GM23338 (cell line): ENCODE results near the gene LIME1. TPM values are rescaled to one million over a fixed set of nuclear protein-coding genes. Genes with fewer than 3 reads are reported as not detected.

Experiments
- ATAC-seq: fragments of 200-7000 bp; cut with Tn5 transposase; 3 replicates; pipeline ENCODE4 v1.9.1; 2020
- DNase-seq: peaks from one replicate; pipeline ENCODE4 v3.0.0-alpha.2; 2015; ENCODE audit warnings: low spot score
- H2AFZ ChIP-seq: fragments of 200-600 bp; sonication (generic); 2 replicates; pipeline ENCODE4 v1.8.0; 2016; ENCODE audit warnings: antibody characterized with exemption, mild to moderate bottlenecking, moderate library complexity
- H3F3A ChIP-seq: fragments of 200-600 bp; sonication (generic); replicated peaks from 2 replicates; pipeline ENCODE4 v1.8.0; 2017; ENCODE audit warnings: antibody characterized with exemption, mixed run types, low read depth
- H3K27ac ChIP-seq: fragments of 200-600 bp; sonication (generic); 2 replicates; pipeline ENCODE4 v1.6.1; 2016; ENCODE audit warnings: low read depth
- H3K27me3 ChIP-seq: fragments of 200-600 bp; sonication (generic); 2 replicates; pipeline ENCODE4 v1.8.0; 2016; ENCODE audit warnings: mild to moderate bottlenecking, mixed run types, moderate library complexity; ENCODE audit not compliant: insufficient read depth
- H3K36me3 ChIP-seq: fragments of 200-600 bp; sonication (generic); 2 replicates; pipeline ENCODE4 v1.8.0; 2016; ENCODE audit warnings: mild to moderate bottlenecking; ENCODE audit not compliant: insufficient read depth
- H3K4me1 ChIP-seq: fragments of 200-600 bp; sonication (generic); 2 replicates; pipeline ENCODE4 v1.8.0; 2016; ENCODE audit warnings: mild to moderate bottlenecking, moderate library complexity; ENCODE audit not compliant: insufficient read depth
- H3K4me2 ChIP-seq: fragments of 200-600 bp; sonication (generic); 2 replicates; pipeline ENCODE4 v1.7.1; 2017; ENCODE audit warnings: mixed run types
- H3K4me3 ChIP-seq: fragments of 200-600 bp; sonication (generic); 2 replicates; pipeline ENCODE4 v1.6.1; 2016; ENCODE audit warnings: mixed run types
- H3K79me2 ChIP-seq: fragments of 200-600 bp; sonication (generic); replicated peaks from 2 replicates; pipeline ENCODE4 v1.8.0; 2017; ENCODE audit warnings: mild to moderate bottlenecking; ENCODE audit not compliant: insufficient read depth
- H3K9me2 ChIP-seq: fragments of 200-600 bp; sonication (generic); 2 replicates; pipeline ENCODE4 v1.8.0; 2017; ENCODE audit not compliant: insufficient read depth
- H4K20me1 ChIP-seq: fragments of 200-600 bp; sonication (generic); replicated peaks from 2 replicates; pipeline ENCODE4 v1.8.0; 2017; ENCODE audit warnings: mild to moderate bottlenecking; ENCODE audit not compliant: insufficient read depth
- H3K27ac Mint-ChIP-seq: 2 replicates; pipeline ENCODE4 v1.8.0; 2020; ENCODE audit warnings: inconsistent platforms, mild to moderate bottlenecking, moderate library complexity, mixed read lengths
- H3K27me3 Mint-ChIP-seq: 3 replicates; pipeline ENCODE4 v1.8.0; 2022; ENCODE audit warnings: low read depth, mild to moderate bottlenecking, moderate library complexity, mixed read lengths, inconsistent platforms; ENCODE audit not compliant: insufficient read depth, poor library complexity
- H3K36me3 Mint-ChIP-seq: 3 replicates; pipeline ENCODE4 v1.8.0; 2021; ENCODE audit warnings: low read depth, mild to moderate bottlenecking, inconsistent platforms, moderate library complexity, mixed read lengths
- H3K4me1 Mint-ChIP-seq: 3 replicates; pipeline ENCODE4 v1.8.0; 2020; ENCODE audit warnings: mild to moderate bottlenecking, inconsistent platforms, mixed read lengths
- H3K4me3 Mint-ChIP-seq: 3 replicates; pipeline ENCODE4 v1.8.0; 2021; ENCODE audit warnings: moderate library complexity, mild to moderate bottlenecking, inconsistent platforms, mixed read lengths
- H3K9me3 Mint-ChIP-seq: 3 replicates; pipeline ENCODE4 v1.8.0; 2020; ENCODE audit warnings: moderate library complexity, mild to moderate bottlenecking, inconsistent platforms, mixed read lengths
- CREB1 ChIP-seq: fragments of 250-450 bp; sonication (Bioruptor Pico); IDR thresholded peaks from 2 replicates; pipeline ENCODE4 v1.5.0; 2020; ENCODE audit warnings: low read depth, mild to moderate bottlenecking, moderate library complexity
- CTCF ChIP-seq, 2 experiments: fragments of 200-600 bp in 1 of 2; sonication (generic) in 1 of 2; conservative IDR thresholded peaks; 2 replicates each; pipeline versions ENCODE4 v1.5.1 to v1.6.1; 2016 to 2017; ENCODE audit warnings: antibody characterized with exemption in 2 of 2, low read depth in 2 of 2, mild to moderate bottlenecking in 2 of 2, moderate library complexity in 1 of 2
- ETS1 ChIP-seq: IDR thresholded peaks from 2 replicates; pipeline ENCODE4 v1.6.1; 2016; ENCODE audit warnings: antibody characterized with exemption
- EZH2 ChIP-seq: fragments of 200-600 bp; sonication (generic); IDR thresholded peaks from one replicate; pipeline ENCODE4 v1.8.0; 2017; ENCODE audit warnings: antibody characterized with exemption, mild to moderate bottlenecking, low read depth; ENCODE audit not compliant: unreplicated experiment
- EZH2phosphoT487 ChIP-seq: fragments of 200-600 bp; sonication (generic); IDR thresholded peaks from one replicate; pipeline ENCODE4 v1.8.1; 2018; ENCODE audit warnings: antibody characterized with exemption; ENCODE audit not compliant: unreplicated experiment
- NANOG ChIP-seq: IDR thresholded peaks from 2 replicates; pipeline ENCODE4 v1.6.1; 2016; ENCODE audit warnings: antibody characterized with exemption, borderline replicate concordance
- REST ChIP-seq: IDR thresholded peaks from one replicate; pipeline ENCODE4 v1.6.1; 2018; ENCODE audit warnings: antibody characterized with exemption; ENCODE audit not compliant: unreplicated experiment
- STAT1 ChIP-seq: IDR thresholded peaks from one replicate; pipeline ENCODE4 v1.6.1; 2016; ENCODE audit warnings: antibody characterized with exemption; ENCODE audit not compliant: unreplicated experiment
- ZNF331 ChIP-seq: fragments of 250-450 bp; sonication (Bioruptor Pico); IDR thresholded peaks from 2 replicates; pipeline ENCODE4 v1.5.0; 2020; ENCODE audit warnings: low read depth, mild to moderate bottlenecking, moderate library complexity
- ZNF462 ChIP-seq: fragments of 250-450 bp; sonication (Bioruptor Pico); IDR thresholded peaks from 2 replicates; pipeline ENCODE4 v1.5.0; 2020; ENCODE audit warnings: mild to moderate bottlenecking, moderate library complexity
- polyA plus RNA-seq: library from polyadenylated mRNA; unstranded; fragments of >200 nt; fragmentation: Nextera tagmentation; extraction: Ambion mirVana; gene quantifications from 2 replicates; pipeline ENCODE4 v1.2.1, GENCODE V29; 2016
- total RNA-seq: library from RNA; depleted of rRNA; stranded (reverse); fragments of >200 nt; shearing (Covaris generic); gene quantifications from 2 replicates; pipeline ENCODE4 v1.2.3, GENCODE V29; 2014

The LIME1 gene
- total and polyA plus RNA-seq, 2 experiments from 2014 or later, result 4.7 to 12.2 TPM

- TF ChIP-seq EZH2 (no peak), REST (no peak)
Observed at GRCh38 chr20:63701051-63701328, 35.5 kb upstream of the LIME1 start (continued).

- no peak overlapping the region for H3K27ac ChIP-seq
- no peaks in the 10 kb centered on the region for H3K27me3 ChIP-seq
- H3K4me1 Mint-ChIP-seq, result peaks cover 5% of the 10 kb centered on the region
- peaks cover 6% of the 10 kb centered on the region; the same call in 1 of the 2 replicates for H3F3A ChIP-seq
- no peak overlapping the region for H3K4me3 ChIP-seq
- ATAC-seq (no peak), DNase-seq (no peak)
- H3K9me2 ChIP-seq, result no peaks in the 10 kb centered on the region
- no peak overlapping the region for H3K4me2 ChIP-seq
- no peak overlapping the region for H3K4me3 Mint-ChIP-seq
- H3K79me2 ChIP-seq, result peaks cover 3% of the 10 kb centered on the region
- no peaks in the 10 kb centered on the region; the same call in 1 of the 2 replicates for H3K4me1 ChIP-seq
- peaks cover 9% of the 10 kb centered on the region for H4K20me1 ChIP-seq
- no peak overlapping the region for H3K27ac Mint-ChIP-seq
- H3K36me3 Mint-ChIP-seq, result peaks cover 10% of the 10 kb centered on the region
- peaks cover 13% of the 10 kb centered on the region for H3K27me3 Mint-ChIP-seq
- H3K36me3 ChIP-seq, result no peaks in the 10 kb centered on the region
- no peak overlapping the region for H2AFZ ChIP-seq
- no peaks in the 10 kb centered on the region for H3K9me3 Mint-ChIP-seq
- TF ChIP-seq ETS1 (no peak), CREB1 (CRISPR knock-in tag) (no peak), STAT1 (no peak), ZNF331 (CRISPR knock-in tag) (no peak), CTCF (conservative IDR thresholded peaks at IDR 0.05; ENCODE audit: low read depth in 2 of 2) (no peak), ZNF462 (CRISPR knock-in tag) (no peak), EZH2phosphoT487 (no peak), NANOG (no peak), EZH2 (no peak)
Observed at GRCh38 chr20:63701329-63702035, 35.0 kb upstream of the LIME1 start.
